PC-3 (cell line): ENCODE results near the gene LGALSL. TPM values are rescaled to one million over a fixed set of nuclear protein-coding genes. Genes with fewer than 3 reads are reported as not detected.

ENCODE experiments used
- ATAC-seq: fragments of 200-7000 bp; cut with Tn5 transposase; 2 replicates; pipeline ENCODE4 v1.9.1; 2020; ENCODE audit warnings: mild to moderate bottlenecking, moderate library complexity
- BruUV-seq: library from RNA; stranded (reverse); fragments of 400-500 nt; replicated peaks from 2 replicates; lab custom pipeline; 2021; lab: Mats Ljungman, UMichigan
- CTCF ChIA-PET: fragments of 300-600 bp; sonication (Branson Sonifier 250); formaldehyde crosslinking; loops from one replicate; lab custom pipeline; 2022; ENCODE audit warnings: antibody characterized with exemption; lab: Charles Lee
- POLR2A ChIA-PET: fragments of 300-600 bp; sonication (Branson Sonifier 250); formaldehyde crosslinking; loops from one replicate; lab custom pipeline; 2022; ENCODE audit warnings: antibody characterized with exemption; ENCODE audit not compliant: unreplicated experiment; lab: Charles Lee
- DNase-seq: peaks from one replicate; pipeline ENCODE4 v3.0.0-alpha.2; 2015
- H2AFZ ChIP-seq: fragments of 300-600 bp; sonication (generic); 2 replicates; pipeline ENCODE4 v1.6.0; 2016; ENCODE audit warnings: antibody characterized with exemption, low read length
- H3F3A ChIP-seq: fragments of 300-600 bp; sonication (generic); one replicate; pipeline ENCODE4 v1.6.0; 2017; ENCODE audit warnings: antibody characterized with exemption, low read length, control low read depth, mild to moderate bottlenecking; ENCODE audit not compliant: unreplicated experiment
- H3K27ac ChIP-seq: fragments of 300-600 bp; sonication (generic); 2 replicates; pipeline ENCODE4 v1.5.1; 2016; ENCODE audit warnings: mild to moderate bottlenecking, low read length
- H3K27me3 ChIP-seq: fragments of 300-600 bp; sonication (generic); 2 replicates; pipeline ENCODE4 v1.6.1; 2016; ENCODE audit warnings: low read length, mixed read lengths
- H3K36me3 ChIP-seq: fragments of 300-600 bp; sonication (generic); 2 replicates; pipeline ENCODE4 v1.6.1; 2016; ENCODE audit warnings: low read depth, mixed run types, low read length, mixed read lengths
- H3K4me1 ChIP-seq: fragments of 300-600 bp; sonication (generic); 2 replicates; pipeline ENCODE4 v1.5.1; 2016; ENCODE audit warnings: low read length; ENCODE audit not compliant: insufficient read depth
- H3K4me2 ChIP-seq: fragments of 300-600 bp; sonication (generic); 2 replicates; pipeline ENCODE4 v1.6.0; 2016; ENCODE audit warnings: low read length
- H3K4me3 ChIP-seq: fragments of 300-600 bp; sonication (generic); 2 replicates; pipeline ENCODE4 v1.5.1; 2016; ENCODE audit warnings: mild to moderate bottlenecking, low read length, mixed read lengths
- H3K79me2 ChIP-seq: fragments of 300-600 bp; sonication (generic); 2 replicates; pipeline ENCODE4 v1.6.1; 2017; ENCODE audit warnings: low read length, mixed read lengths
- H3K9ac ChIP-seq: fragments of 300-600 bp; sonication (generic); 2 replicates; pipeline ENCODE4 v1.6.0; 2016; ENCODE audit warnings: mild to moderate bottlenecking, low read length
- H3K9me2 ChIP-seq: fragments of 300-600 bp; sonication (generic); replicated peaks from 2 replicates; pipeline ENCODE4 v1.6.1; 2016; ENCODE audit warnings: mixed run types, low read length, mixed read lengths
- H3K9me3 ChIP-seq: fragments of 300-600 bp; sonication (generic); 2 replicates; pipeline ENCODE4 v1.6.1; 2016; ENCODE audit warnings: low read length, mixed read lengths
- H4K20me1 ChIP-seq: fragments of 300-600 bp; sonication (generic); 2 replicates; pipeline ENCODE4 v1.6.1; 2016; ENCODE audit warnings: low read length, mixed read lengths
- CTCF ChIP-seq: fragments of 300-600 bp; sonication (generic); conservative IDR thresholded peaks from 2 replicates; pipeline ENCODE4 v1.5.1; 2017; ENCODE audit warnings: antibody characterized with exemption, low read depth, mild to moderate bottlenecking, low read length
- EZH2 ChIP-seq: fragments of 300-600 bp; sonication (generic); IDR thresholded peaks from one replicate; pipeline ENCODE4 v1.6.1; 2017; ENCODE audit warnings: antibody characterized with exemption, mild to moderate bottlenecking, low read length; ENCODE audit not compliant: unreplicated experiment
- EZH2phosphoT487 ChIP-seq: fragments of 300-600 bp; sonication (generic); IDR thresholded peaks from 2 replicates; pipeline ENCODE4 v1.6.1; 2018; ENCODE audit warnings: mild to moderate bottlenecking, antibody characterized with exemption, low read length, borderline replicate concordance
- intact Hi-C: fragments of 100-400 bp; cut with micrococcal nuclease; formaldehyde crosslinking; loops from 2 replicates; pipeline ENCODE4 v1.9.0; 2023
- total RNA-seq: library from RNA; depleted of rRNA; stranded (reverse); fragments of >200 nt; gene quantifications from 2 replicates; pipeline ENCODE4 v1.2.3, GENCODE V29; 2014

Gene LGALSL
- total RNA-seq, 1 experiment from 2014 or later: 16.0 TPM

DNA sequence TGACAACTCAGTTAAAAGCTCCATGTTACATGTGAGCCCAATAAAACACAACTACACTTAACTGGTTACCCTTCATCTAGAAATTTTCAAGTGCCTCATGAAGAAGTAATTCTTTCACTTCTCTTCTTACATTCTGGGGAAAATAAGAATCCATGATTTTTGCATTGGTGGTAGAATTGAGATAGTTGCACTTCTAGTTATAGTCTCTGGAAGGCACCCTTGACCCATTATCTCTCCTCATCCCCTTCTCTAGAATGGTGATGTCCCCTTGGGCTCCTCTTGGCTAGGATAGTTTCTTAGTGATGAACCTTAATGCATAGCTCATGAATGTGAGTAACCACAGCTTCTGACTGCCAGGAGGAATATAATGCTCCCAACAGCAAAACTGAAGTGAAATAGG, 3.6 kb downstream of the LGALSL start:
- intact Hi-C loops: loop anchor here (10.0 kb wide), 1 partner anchor 123 kb away; no protein-coding TSS in a partner anchor
- POLR2A ChIA-PET: no interaction called here
- TF ChIP-seq CTCF: no peak
- TF ChIP-seq EZH2phosphoT487: no peak
- TF ChIP-seq EZH2: no peak
- Histone ChIP-seq H3K9ac (no peak overlapping the region), H3F3A (no peaks in the 10 kb centered on the region), H3K4me3 (no peak overlapping the region), H3K4me1 (peaks cover 23% of the 10 kb centered on the region), H3K4me2 (no peak overlapping the region), H3K9me3 (no peaks in the 10 kb centered on the region), H2AFZ (no peak overlapping the region), H3K36me3 (peaks cover 16% of the 10 kb centered on the region), H3K9me2 (no peaks in the 10 kb centered on the region), H4K20me1 (no peaks in the 10 kb centered on the region), H3K27me3 (no peaks in the 10 kb centered on the region), H3K79me2 (peaks cover 15% of the 10 kb centered on the region), H3K27ac (no peak overlapping the region)
- ATAC-seq: no peak
- no TSS peak for BruUV-seq
- CTCF ChIA-PET: no interaction called here
- no peak for DNase-seq

- intact Hi-C loops: loop anchor here (10.0 kb wide), 1 partner anchor 125 kb away; no protein-coding TSS in a partner anchor
- no peak overlapping the region for H3K27ac ChIP-seq
- H3K27me3 ChIP-seq: no peaks in the 10 kb centered on the region
- H3K4me2 ChIP-seq: no peak overlapping the region
- H3K4me1 ChIP-seq: peaks cover 25% of the 10 kb centered on the region
- no peaks in the 10 kb centered on the region for H3F3A ChIP-seq
- H3K9me3 ChIP-seq: no peaks in the 10 kb centered on the region
- no peak overlapping the region for H3K9ac ChIP-seq
- no peaks in the 10 kb centered on the region for H4K20me1 ChIP-seq
- ATAC-seq: no peak
- peaks cover 15% of the 10 kb centered on the region for H3K79me2 ChIP-seq
- H3K9me2 ChIP-seq: no peaks in the 10 kb centered on the region
- H3K36me3 ChIP-seq: peaks cover 16% of the 10 kb centered on the region
- POLR2A ChIA-PET: no interaction called here
- no peak overlapping the region for H3K4me3 ChIP-seq
- H2AFZ ChIP-seq: no peak overlapping the region
- CTCF ChIA-PET: no interaction called here
- no peak for DNase-seq
- no TSS peak for BruUV-seq
- TF ChIP-seq EZH2: no peak
These were observed 5.6 kb downstream of the LGALSL start for GRCh38 chr2:64459575-64459974.

DNA sequence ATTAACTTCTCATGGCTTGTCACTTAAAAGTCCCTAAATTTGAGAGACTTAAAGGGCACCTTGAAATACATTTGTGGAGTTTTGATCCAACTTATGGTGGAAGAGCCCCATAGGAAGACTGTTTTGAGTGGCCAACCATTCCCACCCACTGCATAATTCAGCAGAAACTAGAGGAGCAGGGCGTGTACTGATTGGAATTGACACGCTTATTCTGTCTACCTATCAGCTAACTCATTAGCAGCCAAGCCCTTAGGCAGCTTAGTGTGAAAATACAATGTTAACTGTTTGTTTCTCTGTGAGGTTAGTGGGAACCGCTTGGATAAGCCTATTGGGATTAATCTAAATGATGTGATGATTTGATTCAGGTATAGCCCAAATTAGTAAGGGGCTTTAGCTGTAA, 6.4 kb downstream of the LGALSL start:
- Histone ChIP-seq H3K9ac (no peak overlapping the region), H3K9me2 (no peaks in the 10 kb centered on the region), H3K4me1 (peaks cover 22% of the 10 kb centered on the region), H3K4me2 (no peak overlapping the region), H3K27ac (no peak overlapping the region), H3K9me3 (no peaks in the 10 kb centered on the region), H3K79me2 (peaks cover 8% of the 10 kb centered on the region; the same call in 1 of the 2 replicates), H3K27me3 (no peaks in the 10 kb centered on the region), H3K36me3 (peaks cover 16% of the 10 kb centered on the region), H3F3A (no peaks in the 10 kb centered on the region), H3K4me3 (no peak overlapping the region), H4K20me1 (no peaks in the 10 kb centered on the region), H2AFZ (no peak overlapping the region)
- POLR2A ChIA-PET: interaction anchor here (0.7 kb wide), 1 partner anchor 113 kb away, joined by 5 read pairs; no protein-coding TSS in a partner anchor
- DNase-seq (no peak), ATAC-seq (no peak)
- intact Hi-C loops: no loop called here
- no TSS peak for BruUV-seq
- TF ChIP-seq EZH2: no peak
- no peak for TF ChIP-seq CTCF
- TF ChIP-seq EZH2phosphoT487: no peak
- CTCF ChIA-PET: no interaction called here
